IPS DF 4.7 (cell line): ENCODE results near the gene UTP3.
"Not testable (repeated sequence)": the region's sequence is repeated elsewhere in the genome, so short reads cannot be mapped to it uniquely, and the experiment has no call there.

Source experiments
- DNase-seq: peaks from one replicate; pipeline ENCODE4 v3.0.0-alpha.2; 2013; ENCODE audit warnings: low spot score; ENCODE audit errors: extremely low read depth

Gene UTP3

GRCh38 chr4:70687821-70688794 lies at the start of gene UTP3:
Gene UTP3, plus strand, starts transcription at chr4:70688532. Its CDS starts 146 bp downstream, at chr4:70688678.
- DNase-seq = peak; percentile 97

GRCh38 chr4:70640192-70640591 lies 48.1 kb upstream of the UTP3 start:
- DNase-seq = no peak

- DNase-seq = not testable (repeated sequence)
Observed at GRCh38 chr4:70650741-70651140, 37.6 kb upstream of the UTP3 start.

GRCh38 chr4:70651864-70652506 lies 36.3 kb upstream of the UTP3 start:
- peak; percentile 7 for DNase-seq

GRCh38 chr4:70654605-70655011 lies 33.7 kb upstream of the UTP3 start:
- DNase-seq = no peak

GRCh38 chr4:70657326-70657725 lies 31.0 kb upstream of the UTP3 start:
- DNase-seq = no peak

- DNase-seq = no peak
Observed at GRCh38 chr4:70658418-70658817, 29.9 kb upstream of the UTP3 start.

GRCh38 chr4:70660106-70660505 lies 28.2 kb upstream of the UTP3 start:
- no peak for DNase-seq

GRCh38 chr4:70661309-70661922 lies 26.9 kb upstream of the UTP3 start:
- not testable (repeated sequence) for DNase-seq

GRCh38 chr4:70666369-70666768 lies 22.0 kb upstream of the UTP3 start, which contains the start of gene JCHAIN:
Gene JCHAIN, minus strand, starts transcription at chr4:70666508. Its CDS starts 18 bp downstream, at chr4:70666490.
- DNase-seq = no peak

GRCh38 chr4:70667740-70668535 lies 20.4 kb upstream of the UTP3 start:
- no peak for DNase-seq

- DNase-seq = no peak
Observed at GRCh38 chr4:70670332-70671014, 17.9 kb upstream of the UTP3 start.

- no peak for DNase-seq
Observed at GRCh38 chr4:70671091-70671490, 17.2 kb upstream of the UTP3 start.

- DNase-seq = no peak
Observed at GRCh38 chr4:70674191-70674590, 14.1 kb upstream of the UTP3 start.

- DNase-seq = no peak
Observed at GRCh38 chr4:70674731-70675130, 13.6 kb upstream of the UTP3 start.

GRCh38 chr4:70676554-70677090 lies 11.7 kb upstream of the UTP3 start:
- no peak for DNase-seq

GRCh38 chr4:70678383-70678999 lies 9.8 kb upstream of the UTP3 start:
- DNase-seq = no peak

GRCh38 chr4:70680934-70681333 lies 7.4 kb upstream of the UTP3 start:
- no peak for DNase-seq

- no peak for DNase-seq
Observed at GRCh38 chr4:70681704-70682103, 6.6 kb upstream of the UTP3 start.

GRCh38 chr4:70682142-70682541 lies 6.2 kb upstream of the UTP3 start:
- DNase-seq = not testable (repeated sequence)
